GM12878 (cell line): ENCODE measurements around the gene NCKAP5L. TPM values are rescaled to one million over a fixed set of nuclear protein-coding genes. Genes with fewer than 3 reads are reported as not detected.

ENCODE experiments used
- ASH2L ChIP-seq: fragments of 300-600, 200-600 bp; sonication (generic); IDR thresholded peaks from 2 replicates; pipeline ENCODE4 v1.6.1; 2017; ENCODE audit warnings: low read depth, mild to moderate bottlenecking, borderline replicate concordance
- BCL11A ChIP-seq: IDR thresholded peaks from 2 replicates; pipeline ENCODE4 v1.6.1; 2011; ENCODE audit warnings: low read depth, low read length
- BHLHE40 ChIP-seq, 2 experiments: fragments of 450-650 bp in 1 of 2; IDR thresholded peaks; 2 replicates each; pipeline ENCODE4 v1.6.1; 2011 to 2017; ENCODE audit warnings: low read depth in 2 of 2, borderline replicate concordance in 1 of 2, improper control_type of control experiment in 1 of 2, low read length in 1 of 2, mild to moderate bottlenecking in 1 of 2
- CREB1 ChIP-seq: IDR thresholded peaks from 2 replicates; pipeline ENCODE4 v1.6.1; 2012; ENCODE audit warnings: low read depth, mild to moderate bottlenecking, inconsistent platforms
- DPF2 ChIP-seq: fragments of 450-650 bp; IDR thresholded peaks from 2 replicates; pipeline ENCODE4 v1.6.1; 2017; ENCODE audit warnings: mild to moderate bottlenecking
- EP300 ChIP-seq, 2 experiments: fragments of 150-350 bp in 1 of 2; IDR thresholded peaks; 2 replicates each; pipeline ENCODE4 v1.6.1; 2011 to 2012; ENCODE audit warnings: low read depth in 2 of 2, low read length in 2 of 2, borderline replicate concordance in 1 of 2, improper control_type of control experiment in 1 of 2, inconsistent platforms in 1 of 2; ENCODE audit not compliant: control insufficient read depth in 1 of 2
- ETV6 ChIP-seq, 2 experiments: fragments of 450-650 bp in 1 of 2; IDR thresholded peaks in 1 of 2; conservative IDR thresholded peaks in 1 of 2; 2 replicates each; pipeline ENCODE4 v1.6.1; 2014; ENCODE audit warnings: antibody characterized with exemption in 1 of 2, borderline replicate concordance in 1 of 2, low read depth in 1 of 2, mild to moderate bottlenecking in 1 of 2, moderate library complexity in 1 of 2
- GABPA ChIP-seq: IDR thresholded peaks from 2 replicates; pipeline ENCODE4 v1.6.1; 2014; ENCODE audit warnings: antibody characterized with exemption, low read depth, mild to moderate bottlenecking, inconsistent platforms
- JUNB ChIP-seq: IDR thresholded peaks from 2 replicates; pipeline ENCODE4 v1.6.1; 2016; ENCODE audit warnings: antibody characterized with exemption, mild to moderate bottlenecking
- MEF2B ChIP-seq: fragments of 450-650 bp; IDR thresholded peaks from 2 replicates; pipeline ENCODE4 v1.6.1; 2018; ENCODE audit warnings: mild to moderate bottlenecking, moderate library complexity; ENCODE audit not compliant: partially characterized antibody, poor library complexity, severe bottlenecking
- NFIC ChIP-seq: IDR thresholded peaks from 2 replicates; pipeline ENCODE4 v1.6.1; 2012; ENCODE audit warnings: low read depth, mild to moderate bottlenecking, inconsistent platforms, low read length, moderate library complexity
- NFYB ChIP-seq: IDR thresholded peaks from 2 replicates; pipeline ENCODE4 v1.6.1; 2011; ENCODE audit warnings: low read depth, mild to moderate bottlenecking, low read length, improper control_type of control experiment, moderate library complexity; ENCODE audit not compliant: insufficient read depth
- NR2C1 ChIP-seq: fragments of 450-650 bp; IDR thresholded peaks from 2 replicates; pipeline ENCODE4 v1.6.1; 2017; ENCODE audit warnings: antibody characterized with exemption, mild to moderate bottlenecking, moderate library complexity
- NR2C2 ChIP-seq: IDR thresholded peaks from 2 replicates; pipeline ENCODE4 v1.6.1; 2011; ENCODE audit warnings: borderline replicate concordance, low read depth; ENCODE audit not compliant: control insufficient read depth, insufficient read length
- PML ChIP-seq: IDR thresholded peaks from 2 replicates; pipeline ENCODE4 v1.6.1; 2012; ENCODE audit warnings: low read length, inconsistent platforms
- POLR2A ChIP-seq: IDR thresholded peaks from 2 replicates; pipeline ENCODE4 v1.6.1; 2011; ENCODE audit warnings: low read depth, mild to moderate bottlenecking, low read length
- RELA ChIP-seq: fragments of 450-650 bp; IDR thresholded peaks from 2 replicates; pipeline ENCODE4 v1.8.0; 2014; ENCODE audit warnings: borderline replicate concordance; ENCODE audit not compliant: partially characterized antibody
- SIN3A ChIP-seq: IDR thresholded peaks from 2 replicates; pipeline ENCODE4 v1.6.1; 2012; ENCODE audit warnings: low read depth, low read length, improper control_type of control experiment
- SIX5 ChIP-seq: IDR thresholded peaks from 2 replicates; pipeline ENCODE4 v1.6.1; 2011; ENCODE audit warnings: mild to moderate bottlenecking, low read depth, low read length, moderate library complexity; ENCODE audit not compliant: severe bottlenecking
- SMC3 ChIP-seq: IDR thresholded peaks from 2 replicates; pipeline ENCODE4 v1.6.1; 2011; ENCODE audit warnings: low read length, improper control_type of control experiment, borderline replicate concordance
- SP1 ChIP-seq: IDR thresholded peaks from one replicate; pipeline ENCODE4 v1.6.1; 2011; ENCODE audit warnings: low read depth, low read length
- SPI1 ChIP-seq: IDR thresholded peaks from 2 replicates; pipeline ENCODE4 v1.6.1; 2011; ENCODE audit warnings: low read depth, mild to moderate bottlenecking, low read length, moderate library complexity, borderline replicate concordance; ENCODE audit not compliant: insufficient read depth
- ZNF274 ChIP-seq: IDR thresholded peaks from one replicate; pipeline ENCODE4 v1.8.0; 2011; ENCODE audit not compliant: insufficient read length, insufficient read depth
- polyA plus RNA-seq, 11 experiments: library from polyadenylated mRNA; depleted of rRNA in 4 of 11; unstranded in 6 of 11; stranded (reverse) in 5 of 11; fragments of >200 nt; fragmentation: Nextera tagmentation in 4 of 11; fragmentation: Illumina TruSeq in 1 of 11; extraction: Ambion mirVana in 4 of 11; extraction: Trizol in 1 of 11; gene quantifications; 1 replicate in 1 of 11; 2 replicates in 10 of 11; pipeline versions ENCODE4 v1.2.1 to v1.2.3, GENCODE V29; 2011 to 2016; ENCODE audit warnings: inconsistent platforms in 2 of 11, missing spikeins in 2 of 11, low read depth in 1 of 11
- total RNA-seq, 4 experiments: library from RNA; depleted of rRNA in 3 of 4; stranded (reverse); fragments of >200 nt in 3 of 4; fragmentation: Illumina TruSeq in 1 of 4; extraction: Trizol in 1 of 4; gene quantifications; 2 replicates each; pipeline versions ENCODE4 v1.2.1 to v1.2.3, GENCODE V29; 2013 to 2021
- TF ChIP-seq, protein P1 (sequence below): fragments of 450-650 bp; IDR thresholded peaks from 2 replicates; pipeline ENCODE4 v1.6.1; 2014; ENCODE audit warnings: mild to moderate bottlenecking
- TF ChIP-seq, protein P2 (sequence below): fragments of 450-650 bp; IDR thresholded peaks from 2 replicates; pipeline ENCODE4 v1.6.1; 2017; ENCODE audit warnings: mild to moderate bottlenecking, moderate library complexity

NCKAP5L gene
- total and polyA plus RNA-seq, 10 of the 15 experiments (the other 5 are each of a cell fraction or from before 2014, with no cell fraction given), result 0.03 to 15.8 (median 4.4) TPM

DNA sequence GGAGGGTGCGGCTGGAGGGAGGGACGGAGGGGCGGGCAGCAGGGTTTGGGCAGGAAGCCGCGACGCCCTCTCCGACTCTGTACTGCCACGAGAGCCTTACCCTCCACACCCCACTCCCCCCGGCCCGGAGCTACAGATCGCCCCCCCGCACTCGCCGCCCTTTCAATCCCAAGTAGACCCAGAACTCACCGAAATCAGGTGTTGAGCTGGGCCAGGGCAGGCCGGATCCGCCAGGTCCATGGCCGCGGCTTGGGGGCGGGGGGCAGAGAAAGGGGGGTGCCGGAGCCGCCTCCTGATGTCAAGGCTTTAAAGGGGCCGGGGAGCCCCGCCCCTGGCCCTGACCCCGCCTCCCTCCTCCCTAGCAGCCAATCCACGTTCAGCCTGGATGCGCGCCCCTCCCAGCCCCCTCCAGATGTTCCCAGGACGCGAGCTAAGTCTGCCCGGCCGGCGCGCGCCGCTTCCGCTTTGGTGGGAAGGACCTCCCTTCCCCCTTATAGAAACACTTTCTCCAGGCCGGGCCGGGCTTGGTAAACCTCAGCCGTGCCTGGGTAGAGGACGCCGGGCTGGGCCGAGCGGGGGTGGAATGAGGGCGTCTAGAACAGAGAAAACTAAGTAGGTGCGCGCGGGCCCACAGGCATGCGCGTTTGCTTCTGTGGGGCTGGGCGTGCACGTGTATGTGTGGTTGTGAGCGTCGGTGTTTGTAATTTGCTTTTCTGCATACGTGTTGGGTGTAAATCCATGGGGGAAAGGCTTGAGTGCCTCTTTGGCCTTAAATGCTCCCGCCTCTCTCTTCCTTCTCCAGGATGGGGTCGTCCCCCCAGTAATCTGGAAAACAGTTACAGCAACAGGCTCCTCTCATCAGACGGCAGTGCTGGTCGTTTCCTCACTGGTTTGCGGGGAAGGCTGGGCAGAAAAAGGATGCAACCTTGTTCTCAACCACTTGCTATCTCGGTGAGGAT, at the start of gene NCKAP5L (continued):
- TF ChIP-seq ETV6 (conservative IDR thresholded peaks at IDR 0.05 in 1 of 2, IDR thresholded peaks at IDR 0.05 in 1 of 2; ENCODE audit: borderline replicate concordance in 1 of 2, low read depth in 1 of 2) (no peak; a peak in 1 of 4 replicates), SIN3A (peak; percentile 78; the same call in 1 of the 2 replicates), PML (no peak; the same call in 1 of the 2 replicates), SIX5 (no peak), ZNF274 (no peak), BHLHE40 (IDR thresholded peaks at IDR 0.05; ENCODE audit: borderline replicate concordance in 1 of 2, low read depth in 2 of 2, low read length in 1 of 2) (peak; percentile 96 to 97), POLR2A (peak; percentile 85), RELA (no peak), ASH2L (no peak), BCL11A (no peak), NFIC (no peak), NR2C1 (no peak), GABPA (no peak), SP1 (no peak), JUNB (no peak; the same call in 1 of the 2 replicates), SPI1 (peak; percentile 53; the same call in 1 of the 2 replicates), DPF2 (0 out of 2 replicates have a peak, but pooled peaks have one; percentile 26), CREB1 (peak; percentile 73), NR2C2 (no peak), SMC3 (no peak), NFYB (peak; percentile 55; the same call in 1 of the 2 replicates), MEF2B (peak; percentile 44), EP300 (IDR thresholded peaks at IDR 0.05; ENCODE audit: borderline replicate concordance in 1 of 2, control insufficient read depth in 1 of 2, low read depth in 2 of 2, low read length in 2 of 2) (0 out of 4 replicates have a peak, but pooled peaks of 1 of the 2 experiments have one; percentile 21)
- TF ChIP-seq, protein P1, sequence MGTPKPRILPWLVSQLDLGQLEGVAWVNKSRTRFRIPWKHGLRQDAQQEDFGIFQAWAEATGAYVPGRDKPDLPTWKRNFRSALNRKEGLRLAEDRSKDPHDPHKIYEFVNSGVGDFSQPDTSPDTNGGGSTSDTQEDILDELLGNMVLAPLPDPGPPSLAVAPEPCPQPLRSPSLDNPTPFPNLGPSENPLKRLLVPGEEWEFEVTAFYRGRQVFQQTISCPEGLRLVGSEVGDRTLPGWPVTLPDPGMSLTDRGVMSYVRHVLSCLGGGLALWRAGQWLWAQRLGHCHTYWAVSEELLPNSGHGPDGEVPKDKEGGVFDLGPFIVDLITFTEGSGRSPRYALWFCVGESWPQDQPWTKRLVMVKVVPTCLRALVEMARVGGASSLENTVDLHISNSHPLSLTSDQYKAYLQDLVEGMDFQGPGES, result 0 out of 2 replicates have a peak, but pooled peaks have one; percentile 34
- TF ChIP-seq, protein P2, sequence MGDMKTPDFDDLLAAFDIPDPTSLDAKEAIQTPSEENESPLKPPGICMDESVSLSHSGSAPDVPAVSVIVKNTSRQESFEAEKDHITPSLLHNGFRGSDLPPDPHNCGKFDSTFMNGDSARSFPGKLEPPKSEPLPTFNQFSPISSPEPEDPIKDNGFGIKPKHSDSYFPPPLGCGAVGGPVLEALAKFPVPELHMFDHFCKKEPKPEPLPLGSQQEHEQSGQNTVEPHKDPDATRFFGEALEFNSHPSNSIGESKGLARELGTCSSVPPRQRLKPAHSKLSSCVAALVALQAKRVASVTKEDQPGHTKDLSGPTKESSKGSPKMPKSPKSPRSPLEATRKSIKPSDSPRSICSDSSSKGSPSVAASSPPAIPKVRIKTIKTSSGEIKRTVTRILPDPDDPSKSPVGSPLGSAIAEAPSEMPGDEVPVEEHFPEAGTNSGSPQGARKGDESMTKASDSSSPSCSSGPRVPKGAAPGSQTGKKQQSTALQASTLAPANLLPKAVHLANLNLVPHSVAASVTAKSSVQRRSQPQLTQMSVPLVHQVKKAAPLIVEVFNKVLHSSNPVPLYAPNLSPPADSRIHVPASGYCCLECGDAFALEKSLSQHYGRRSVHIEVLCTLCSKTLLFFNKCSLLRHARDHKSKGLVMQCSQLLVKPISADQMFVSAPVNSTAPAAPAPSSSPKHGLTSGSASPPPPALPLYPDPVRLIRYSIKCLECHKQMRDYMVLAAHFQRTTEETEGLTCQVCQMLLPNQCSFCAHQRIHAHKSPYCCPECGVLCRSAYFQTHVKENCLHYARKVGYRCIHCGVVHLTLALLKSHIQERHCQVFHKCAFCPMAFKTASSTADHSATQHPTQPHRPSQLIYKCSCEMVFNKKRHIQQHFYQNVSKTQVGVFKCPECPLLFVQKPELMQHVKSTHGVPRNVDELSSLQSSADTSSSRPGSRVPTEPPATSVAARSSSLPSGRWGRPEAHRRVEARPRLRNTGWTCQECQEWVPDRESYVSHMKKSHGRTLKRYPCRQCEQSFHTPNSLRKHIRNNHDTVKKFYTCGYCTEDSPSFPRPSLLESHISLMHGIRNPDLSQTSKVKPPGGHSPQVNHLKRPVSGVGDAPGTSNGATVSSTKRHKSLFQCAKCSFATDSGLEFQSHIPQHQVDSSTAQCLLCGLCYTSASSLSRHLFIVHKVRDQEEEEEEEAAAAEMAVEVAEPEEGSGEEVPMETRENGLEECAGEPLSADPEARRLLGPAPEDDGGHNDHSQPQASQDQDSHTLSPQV, result no peak
